ENCODE results near the gene DUSP8.
"Not testable (repeated sequence)": the region's sequence is repeated elsewhere in the genome, so short reads cannot be mapped to it uniquely, and the experiment has no call there.

DUSP8 gene

GRCh38 chr11:1572197-1573076 lies at the start of gene DUSP8:
TSS of gene DUSP8 (minus strand) at chr11:1572271. CDS start at chr11:1565826, 6,445 bp downstream.
- DNase-seq (ENCODE audit: low read depth in 1 of 2, low spot score in 1 of 2) = peak; percentile 90 to 92

GRCh38 chr11:1619449-1619848 lies 47.4 kb upstream of the DUSP8 start:
- no peak for DNase-seq (ENCODE audit: low read depth in 1 of 2, low spot score in 1 of 2)

GRCh38 chr11:1618231-1618630 lies 46.2 kb upstream of the DUSP8 start:
- no peak for DNase-seq (ENCODE audit: low read depth in 1 of 2, low spot score in 1 of 2)

- DNase-seq (ENCODE audit: low read depth in 1 of 2, low spot score in 1 of 2) = no peak
These were observed 36.3 kb upstream of the DUSP8 start, which contains the start of gene KRTAP5-3 for GRCh38 chr11:1608363-1608762. TSS of gene KRTAP5-3 (minus strand) at chr11:1608463. CDS start at chr11:1608385, 78 bp downstream.

- DNase-seq (ENCODE audit: low read depth in 1 of 2, low spot score in 1 of 2) = not testable (repeated sequence)
These were observed 35.8 kb upstream of the DUSP8 start for GRCh38 chr11:1607901-1608300.

GRCh38 chr11:1607156-1607845 lies 35.2 kb upstream of the DUSP8 start:
- DNase-seq (ENCODE audit: low read depth in 1 of 2, low spot score in 1 of 2) = not testable (repeated sequence)

GRCh38 chr11:1605923-1606322 lies 33.9 kb upstream of the DUSP8 start:
- not testable (repeated sequence) for DNase-seq (ENCODE audit: low read depth in 1 of 2, low spot score in 1 of 2)

GRCh38 chr11:1604711-1605110 lies 32.6 kb upstream of the DUSP8 start:
- no peak for DNase-seq (ENCODE audit: low read depth in 1 of 2, low spot score in 1 of 2)

- no peak for DNase-seq (ENCODE audit: low read depth in 1 of 2, low spot score in 1 of 2)
These were observed 32.1 kb upstream of the DUSP8 start for GRCh38 chr11:1604181-1604580.

- no peak for DNase-seq (ENCODE audit: low read depth in 1 of 2, low spot score in 1 of 2)
These were observed 31.6 kb upstream of the DUSP8 start for GRCh38 chr11:1603629-1604028.

GRCh38 chr11:1601663-1602062 lies 29.6 kb upstream of the DUSP8 start:
- not testable (repeated sequence) for DNase-seq (ENCODE audit: low read depth in 1 of 2, low spot score in 1 of 2)

- no peak for DNase-seq (ENCODE audit: low read depth in 1 of 2, low spot score in 1 of 2)
These were observed 28.6 kb upstream of the DUSP8 start for GRCh38 chr11:1600626-1601025.

- DNase-seq (ENCODE audit: low read depth in 1 of 2, low spot score in 1 of 2) = no peak
These were observed 26.7 kb upstream of the DUSP8 start for GRCh38 chr11:1598816-1599215.

- DNase-seq (ENCODE audit: low read depth in 1 of 2, low spot score in 1 of 2) = not testable (repeated sequence)
These were observed 26.3 kb upstream of the DUSP8 start for GRCh38 chr11:1598406-1598805.

- no peak for DNase-seq (ENCODE audit: low read depth in 1 of 2, low spot score in 1 of 2)
These were observed 25.9 kb upstream of the DUSP8 start, which contains the start of gene KRTAP5-2 for GRCh38 chr11:1597994-1598380. TSS of gene KRTAP5-2 (minus strand) at chr11:1598294. CDS start at chr11:1598250, 44 bp downstream.

GRCh38 chr11:1597331-1597993 lies 25.4 kb upstream of the DUSP8 start:
- no peak for DNase-seq (ENCODE audit: low read depth in 1 of 2, low spot score in 1 of 2)

- not testable (repeated sequence) for DNase-seq (ENCODE audit: low read depth in 1 of 2, low spot score in 1 of 2)
These were observed 24.6 kb upstream of the DUSP8 start for GRCh38 chr11:1596576-1597121.

- DNase-seq (ENCODE audit: low read depth in 1 of 2, low spot score in 1 of 2) = not testable (repeated sequence)
These were observed 24.0 kb upstream of the DUSP8 start for GRCh38 chr11:1595994-1596575.

- no peak for DNase-seq (ENCODE audit: low read depth in 1 of 2, low spot score in 1 of 2)
These were observed 20.6 kb upstream of the DUSP8 start for GRCh38 chr11:1592628-1593027.

- no peak for DNase-seq (ENCODE audit: low read depth in 1 of 2, low spot score in 1 of 2)
These were observed 17.9 kb upstream of the DUSP8 start for GRCh38 chr11:1589996-1590395.
